DLD1 (cell line): ENCODE data around the gene C1orf226.

Experiments used
- in situ Hi-C: cut with HindIII; loops from 2 replicates; pipeline ENCODE4 v1.10.0; 2017; ENCODE audit warnings: low sequenced_read_pairs

The C1orf226 gene

DNA sequence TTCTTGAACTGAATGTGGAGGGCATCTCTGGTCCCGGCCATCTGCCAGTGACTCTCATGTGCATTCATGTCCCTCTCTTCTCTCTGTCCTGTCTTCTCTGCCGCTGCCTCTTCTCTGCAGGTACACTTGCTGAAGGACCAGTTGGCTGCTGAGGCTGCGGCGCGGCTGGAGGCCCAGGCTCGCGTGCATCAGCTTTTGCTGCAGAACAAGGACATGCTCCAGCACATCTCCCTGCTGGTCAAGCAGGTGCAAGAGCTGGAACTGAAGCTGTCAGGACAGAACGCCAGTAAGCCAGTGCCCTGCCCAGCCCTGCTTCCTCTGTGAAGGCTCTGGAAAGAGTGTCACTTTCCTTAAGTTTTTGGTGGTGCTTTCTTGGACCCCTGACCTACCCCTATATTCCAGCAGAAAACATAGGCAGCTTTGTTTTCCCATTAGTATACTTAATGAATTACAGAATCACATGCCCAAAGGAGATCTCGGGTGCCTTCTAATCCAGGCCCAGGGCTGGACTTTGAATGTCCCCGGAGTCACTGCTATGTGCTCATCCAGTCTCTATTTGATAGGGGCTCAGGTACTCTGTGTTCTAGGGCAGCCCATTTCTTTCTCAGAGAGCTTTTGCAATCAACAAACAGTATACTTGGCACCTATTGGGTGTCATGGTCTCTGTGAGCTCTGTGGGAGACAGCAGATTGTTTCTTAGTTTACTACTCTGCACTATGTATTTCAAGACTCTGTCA, 16.1 kb upstream of the C1orf226 start:
- in situ Hi-C loops, result no loop called here

DNA sequence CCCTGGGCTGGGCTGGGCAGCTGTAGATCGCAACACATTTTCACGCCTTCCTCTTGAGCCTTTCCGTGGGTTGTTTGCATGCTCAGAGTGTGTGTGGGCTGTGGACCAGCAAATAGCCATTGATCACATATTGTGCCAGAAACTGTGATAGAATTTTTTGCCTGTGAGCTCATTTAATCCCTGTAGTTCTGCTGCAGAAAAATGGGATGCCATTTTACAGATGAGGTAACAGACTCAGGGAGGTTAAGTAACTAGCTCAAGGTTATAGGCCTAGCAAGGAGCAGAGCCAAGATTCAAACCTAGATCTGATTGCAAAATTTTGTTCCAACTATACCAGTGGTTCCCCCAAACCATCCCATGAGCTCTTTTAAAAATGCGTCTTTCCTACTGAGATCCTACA, 15.4 kb upstream of the C1orf226 start:
- in situ Hi-C loops, result no loop called here

DNA sequence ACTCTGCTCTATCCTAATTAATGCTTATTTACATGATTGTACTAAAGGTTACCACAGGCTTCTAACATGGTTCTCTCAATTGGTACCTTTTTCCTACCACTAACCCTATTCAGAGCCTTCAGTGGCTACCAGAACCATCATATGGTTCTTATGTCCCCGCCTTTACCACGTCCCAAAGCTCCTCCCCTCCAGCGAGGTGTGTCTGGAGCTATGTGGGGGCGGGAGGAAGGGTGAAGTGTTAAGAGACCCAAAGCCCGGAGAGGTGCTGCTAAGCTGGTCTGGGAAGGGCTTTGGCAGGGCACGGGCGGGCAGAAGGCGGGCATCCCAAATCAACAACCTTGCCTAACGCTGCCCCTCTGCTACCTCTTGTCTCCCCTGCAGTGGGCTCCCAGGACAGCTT, 14.9 kb upstream of the C1orf226 start:
- in situ Hi-C loops, result no loop called here

DNA sequence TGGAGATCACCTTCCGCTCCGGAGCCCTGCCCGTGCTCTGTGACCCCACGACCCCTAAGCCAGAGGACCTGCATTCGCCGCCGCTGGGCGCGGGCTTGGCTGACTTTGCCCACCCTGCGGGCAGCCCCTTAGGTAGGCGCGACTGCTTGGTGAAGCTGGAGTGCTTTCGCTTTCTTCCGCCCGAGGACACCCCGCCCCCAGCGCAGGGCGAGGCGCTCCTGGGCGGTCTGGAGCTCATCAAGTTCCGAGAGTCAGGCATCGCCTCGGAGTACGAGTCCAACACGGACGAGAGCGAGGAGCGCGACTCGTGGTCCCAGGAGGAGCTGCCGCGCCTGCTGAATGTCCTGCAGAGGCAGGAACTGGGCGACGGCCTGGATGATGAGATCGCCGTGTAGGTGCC, 14.5 kb upstream of the C1orf226 start:
- in situ Hi-C loops, result no loop called here

DNA sequence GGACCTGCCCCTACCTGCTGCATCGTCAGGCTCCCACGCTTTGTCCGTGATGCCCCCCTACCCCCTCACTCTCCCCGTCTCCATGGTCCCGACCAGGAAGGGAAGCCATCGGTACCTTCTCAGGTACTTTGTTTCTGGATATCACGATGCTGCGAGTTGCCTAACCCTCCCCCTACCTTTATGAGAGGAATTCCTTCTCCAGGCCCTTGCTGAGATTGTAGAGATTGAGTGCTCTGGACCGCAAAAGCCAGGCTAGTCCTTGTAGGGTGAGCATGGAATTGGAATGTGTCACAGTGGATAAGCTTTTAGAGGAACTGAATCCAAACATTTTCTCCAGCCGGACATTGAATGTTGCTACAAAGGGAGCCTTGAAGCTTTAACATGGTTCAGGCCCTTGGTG, 13.8 kb upstream of the C1orf226 start:
- in situ Hi-C loops, result no loop called here

- in situ Hi-C loops, result no loop called here
Observed at GRCh38 chr1:162368451-162368850, 13.1 kb upstream of the C1orf226 start.

DNA sequence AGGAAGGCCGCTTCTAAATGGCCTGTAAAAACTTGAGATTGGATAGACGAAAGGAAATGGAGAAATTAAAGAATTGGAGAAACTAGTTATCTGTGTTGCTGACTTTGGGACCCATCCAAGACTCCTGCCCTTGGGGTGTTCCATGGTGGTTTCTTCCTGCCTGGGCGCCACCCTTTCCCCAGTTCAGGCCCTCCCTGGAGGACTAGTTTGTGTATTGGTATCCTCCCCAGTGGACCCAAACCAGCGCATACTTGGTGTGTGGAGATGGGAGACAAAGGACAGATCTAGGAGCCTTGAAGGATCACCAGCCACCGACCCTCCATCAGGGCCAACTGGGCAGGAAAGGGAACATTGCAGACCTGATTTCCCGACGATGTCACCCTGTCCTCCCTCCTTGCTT, 12.0 kb upstream of the C1orf226 start:
- in situ Hi-C loops, result no loop called here

GRCh38 chr1:162370161-162370560, 11.4 kb upstream of the C1orf226 start:
- in situ Hi-C loops, result no loop called here

DNA sequence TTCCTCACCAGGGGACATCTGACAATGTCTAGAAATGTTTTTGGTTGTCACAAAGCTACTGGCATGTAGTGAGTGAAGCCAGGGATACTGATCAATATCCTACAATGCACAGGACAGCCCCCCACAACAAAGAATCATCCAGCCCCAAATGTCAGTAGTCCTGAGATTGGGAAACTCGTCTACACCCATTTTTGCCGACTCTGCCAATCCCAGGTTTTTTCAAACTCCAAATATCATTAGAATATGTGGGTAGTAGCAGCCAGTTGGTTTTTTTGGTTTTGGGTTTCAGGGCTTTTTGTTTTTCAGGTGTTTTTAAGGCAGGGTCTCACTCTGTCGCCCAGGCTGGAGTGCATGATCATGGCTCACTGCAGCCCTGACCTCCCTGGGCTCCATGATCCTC, 10.8 kb upstream of the C1orf226 start:
- in situ Hi-C loops, result no loop called here

GRCh38 chr1:162371611-162372010, 9.9 kb upstream of the C1orf226 start:
- in situ Hi-C loops, result no loop called here

GRCh38 chr1:162372159-162373071, 9.1 kb upstream of the C1orf226 start:
- in situ Hi-C loops, result no loop called here

DNA sequence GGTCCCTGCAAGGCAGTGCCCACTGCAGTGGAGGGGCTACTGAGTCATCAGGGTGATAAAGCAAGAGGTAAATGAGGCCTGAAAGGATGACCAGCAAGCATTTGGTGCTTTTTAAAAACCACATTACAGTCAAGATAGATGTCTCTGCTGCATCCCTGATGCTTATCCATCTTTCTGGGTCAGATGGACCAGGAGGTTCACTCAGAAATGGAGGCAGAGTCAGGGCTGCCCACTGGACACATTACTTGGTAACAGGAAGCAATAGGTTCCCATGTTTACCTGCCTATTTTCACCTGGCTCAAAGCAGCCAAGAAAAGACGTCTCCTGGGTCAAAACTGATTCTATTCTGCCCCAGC, 8.5 kb upstream of the C1orf226 start:
- in situ Hi-C loops, result no loop called here

- in situ Hi-C loops, result no loop called here
Observed at GRCh38 chr1:162373541-162374260, 7.8 kb upstream of the C1orf226 start.

GRCh38 chr1:162374406-162374805, 7.1 kb upstream of the C1orf226 start:
- in situ Hi-C loops, result no loop called here

GRCh38 chr1:162375463-162375862, 6.1 kb upstream of the C1orf226 start:
- in situ Hi-C loops, result loop anchor here (25.0 kb wide), 1 partner anchor 163 kb away; no protein-coding TSS in a partner anchor

DNA sequence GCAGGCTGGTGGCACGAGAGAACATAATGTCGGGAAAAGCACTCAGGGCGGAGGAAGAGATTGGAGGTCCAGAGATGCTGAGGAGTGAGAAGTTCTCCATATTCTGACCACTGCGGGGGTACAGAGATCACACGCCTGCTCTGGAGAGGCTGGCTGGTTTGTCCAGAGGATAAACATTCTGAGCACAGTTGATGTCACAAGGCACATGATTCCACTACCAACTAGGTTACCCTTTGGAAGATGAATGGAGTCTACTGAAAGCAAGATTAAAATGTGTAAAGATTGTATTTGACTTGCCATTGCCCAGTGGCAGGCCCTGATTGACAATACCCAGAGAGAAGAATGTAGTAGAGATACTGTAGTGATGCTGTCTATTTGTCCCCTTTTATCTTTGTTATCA, 4.8 kb upstream of the C1orf226 start, which contains the start of gene SPATA46:
Gene SPATA46 (minus strand): TSS at position 164 of the 400 bp plus-strand sequence. CDS start 64 bp downstream, at position 100.
- in situ Hi-C loops, result loop anchor here (25.0 kb wide), 1 partner anchor 164 kb away; no protein-coding TSS in a partner anchor

GRCh38 chr1:162380061-162380846, 1.3 kb upstream of the C1orf226 start:
- in situ Hi-C loops, result loop anchor here (10.0 to 25.0 kb wide), 2 partner anchors 168 to 335 kb away; no protein-coding TSS in a partner anchor

DNA sequence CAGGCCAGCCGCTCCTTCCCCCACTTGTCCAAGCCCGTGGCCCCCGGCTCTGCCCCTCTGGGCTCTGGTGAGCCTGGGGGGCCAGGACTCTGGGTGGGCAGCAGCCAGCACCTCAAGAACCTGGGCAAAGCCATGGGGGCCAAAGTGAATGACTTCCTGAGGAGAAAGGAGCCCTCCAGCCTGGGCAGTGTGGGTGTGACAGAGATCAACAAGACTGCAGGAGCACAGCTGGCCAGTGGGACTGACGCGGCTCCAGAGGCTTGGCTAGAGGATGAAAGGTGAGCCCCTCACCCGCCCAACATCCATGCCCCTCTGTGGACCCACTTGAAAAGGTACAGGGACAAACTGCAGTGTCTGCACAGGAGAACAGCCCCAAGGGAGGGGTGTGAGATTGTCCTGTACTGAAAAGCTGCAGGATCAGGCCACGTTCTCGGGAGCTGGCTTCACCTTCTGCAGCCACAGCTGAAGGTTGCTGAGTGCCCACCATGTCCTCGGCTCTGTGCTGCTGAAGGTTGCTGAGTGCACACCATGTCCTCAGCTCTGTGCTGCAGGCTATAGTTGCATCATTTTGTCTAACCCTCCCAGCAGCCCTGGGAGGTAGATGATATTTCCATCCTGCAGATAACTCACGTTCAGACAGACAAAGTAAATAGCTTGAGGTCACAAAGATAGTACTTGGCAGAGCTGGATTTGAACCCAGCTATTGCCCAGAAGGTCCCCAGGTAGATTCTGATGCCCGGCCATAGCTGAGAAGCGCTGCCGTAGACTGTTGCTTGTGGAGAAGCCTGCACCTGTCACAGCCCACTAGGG, 618 bp downstream of the C1orf226 start:
- in situ Hi-C loops, result loop anchor here (10.0 to 25.0 kb wide), 2 partner anchors 170 to 337 kb away; no protein-coding TSS in a partner anchor

GRCh38 chr1:162383091-162383490, 1.6 kb downstream of the C1orf226 start:
- in situ Hi-C loops, result loop anchor here (10.0 to 25.0 kb wide), 2 partner anchors 171 to 338 kb away; no protein-coding TSS in a partner anchor
